HG03521 (cell line): ENCODE data around the gene DPPA5.
"Not testable (repeated sequence)": the region's sequence is repeated elsewhere in the genome, so short reads cannot be mapped to it uniquely, and the experiment has no call there.

Experiments
- ATAC-seq: cut with Tn5 transposase; IDR thresholded peaks from one replicate; pipeline ENCODE4 v1.9.1; 2021; ENCODE audit warnings: mild to moderate bottlenecking, moderate library complexity; ENCODE audit not compliant: unreplicated experiment

DPPA5 gene

DNA sequence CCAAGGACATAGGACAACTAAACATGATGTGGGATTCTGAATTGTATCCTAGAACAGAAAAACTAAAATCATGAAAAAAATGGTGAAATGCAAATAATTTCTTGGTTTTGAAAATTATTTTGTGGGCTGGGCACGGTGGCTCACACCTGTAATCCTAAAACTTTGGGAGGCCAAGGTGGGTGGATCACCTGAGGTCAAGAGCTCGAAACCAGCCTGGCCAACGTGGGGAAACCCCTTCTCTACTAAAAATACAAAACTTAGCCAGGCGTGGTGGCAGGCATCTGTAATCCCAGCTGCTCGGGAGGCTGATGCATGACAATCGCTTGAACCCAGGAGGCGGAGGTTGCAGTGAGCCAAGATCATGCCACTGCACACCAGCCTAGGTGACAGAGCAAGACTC is 50.3 kb downstream of the DPPA5 start:
- not testable (repeated sequence) for ATAC-seq
